ENCODE data around the gene CERCAM. TPM values are rescaled to one million over a fixed set of nuclear protein-coding genes. Genes with fewer than 3 reads are reported as not detected.
A peak's percentile ranks its signal among the peaks of the same experiment; 100 is the strongest.
"Not testable (repeated sequence)": the region's sequence is repeated elsewhere in the genome, so short reads cannot be mapped to it uniquely, and the experiment has no call there.

CERCAM gene
- total and polyA plus RNA-seq, 7 donors, result 4.2 to 28.5 (median 18.2) TPM

GRCh38 chr9:128435611-128436010 lies 15.0 kb downstream of the CERCAM start:
- no peak for DNase-seq
- intact Hi-C loops (cut with DNase I), result no loop called here
- TF ChIP-seq CTCF (IDR thresholded peaks at IDR 0.05) (no peak), POLR2AphosphoS5 (IDR thresholded peaks at IDR 0.05) (no peak), EP300 (IDR thresholded peaks at IDR 0.05) (no peak), POLR2A (IDR thresholded peaks at IDR 0.05) (no peak)
- WGBS, 2 donors, result 91 to 93% methylated on average over 18 of the region's 18 CpGs
- H3K4me3 ChIP-seq, result no peak overlapping the region
- no peaks in the 10 kb centered on the region for H3K9me3 ChIP-seq
- H3K4me1 ChIP-seq, result peaks cover 0 to 8% (median 3%) of the 10 kb centered on the region in 4 donors
- no peaks in the 10 kb centered on the region for H3K27me3 ChIP-seq
- H3K36me3 ChIP-seq, result peaks cover 0 to 10% (median 0%) of the 10 kb centered on the region in 4 donors
- H3K27ac ChIP-seq, result no peak overlapping the region

GRCh38 chr9:128438343-128439109 lies 17.9 kb downstream of the CERCAM start:
- no peaks in the 10 kb centered on the region for H3K27me3 ChIP-seq
- DNase-seq, result peak; percentile 93
- no peak overlapping the region for H3K27ac ChIP-seq
- WGBS, 2 donors, result 28 to 34% methylated on average over 12 of the region's 12 CpGs
- H3K9me3 ChIP-seq, result no peaks in the 10 kb centered on the region
- intact Hi-C loops (cut with DNase I), result loop anchor here (2.0 kb wide), 1 partner anchor 18 kb away; the partner anchor contains the start of gene ODF2
- peaks cover 0 to 8% (median 3%) of the 10 kb centered on the region in 4 donors for H3K4me1 ChIP-seq
- no peak overlapping the region for H3K4me3 ChIP-seq
- no peaks in the 10 kb centered on the region for H3K36me3 ChIP-seq
- TF ChIP-seq POLR2AphosphoS5 (IDR thresholded peaks at IDR 0.05), result peak in 3 of 4 donors; percentile 13 to 66 (median 64)
- no peak for TF ChIP-seq EP300 (IDR thresholded peaks at IDR 0.05)
- TF ChIP-seq CTCF (IDR thresholded peaks at IDR 0.05), result peak; percentile 82 to 94 (median 90)
- TF ChIP-seq POLR2A (IDR thresholded peaks at IDR 0.05), result no peak

- Histone ChIP-seq H3K4me3 (no peak overlapping the region), H3K36me3 (no peaks in the 10 kb centered on the region), H3K27me3 (no peaks in the 10 kb centered on the region), H3K4me1 (peaks cover 0 to 8% (median 3%) of the 10 kb centered on the region in 4 donors), H3K9me3 (no peaks in the 10 kb centered on the region), H3K27ac (no peak overlapping the region)
- no peak for DNase-seq
- TF ChIP-seq CTCF (IDR thresholded peaks at IDR 0.05), result no peak
- no peak for TF ChIP-seq EP300 (IDR thresholded peaks at IDR 0.05)
- no peak for TF ChIP-seq POLR2A (IDR thresholded peaks at IDR 0.05)
- TF ChIP-seq POLR2AphosphoS5 (IDR thresholded peaks at IDR 0.05), result no peak
- WGBS, 2 donors, result 85 to 90% methylated on average over 7 of the region's 7 CpGs
- intact Hi-C loops (cut with DNase I), result loop anchor here (2.0 kb wide), 1 partner anchor 18 kb away; the partner anchor contains the start of gene ODF2
Observed at GRCh38 chr9:128439273-128439672, 18.6 kb downstream of the CERCAM start.

GRCh38 chr9:128442150-128442549 lies 21.5 kb downstream of the CERCAM start:
- Histone ChIP-seq H3K9me3 (no peaks in the 10 kb centered on the region), H3K4me1 (peaks cover 0 to 8% (median 3%) of the 10 kb centered on the region in 4 donors), H3K27ac (no peak overlapping the region), H3K36me3 (no peaks in the 10 kb centered on the region), H3K27me3 (no peaks in the 10 kb centered on the region), H3K4me3 (no peak overlapping the region)
- TF ChIP-seq POLR2A (IDR thresholded peaks at IDR 0.05) (no peak), POLR2AphosphoS5 (IDR thresholded peaks at IDR 0.05) (no peak), CTCF (IDR thresholded peaks at IDR 0.05) (no peak), EP300 (IDR thresholded peaks at IDR 0.05) (no peak)
- intact Hi-C loops (cut with DNase I), result no loop called here
- WGBS, 2 donors, result 52 to 53% methylated on average over 6 of the region's 6 CpGs
- no peak for DNase-seq

- H3K27ac ChIP-seq, H3K27me3 ChIP-seq: not testable (repeated sequence)
- 94 to 95% methylated on average over 5 of the region's 5 CpGs for WGBS, 2 donors
Observed at GRCh38 chr9:128446505-128446904, 25.8 kb downstream of the CERCAM start.

More at GRCh38 chr9:128446505-128446904, 25.8 kb downstream of the CERCAM start:
- H3K4me3 ChIP-seq; H3K36me3 ChIP-seq; H3K9me3 ChIP-seq; H3K4me1 ChIP-seq; DNase-seq; intact Hi-C loops (cut with DNase I): not testable (repeated sequence)

Data from sigmoid colon (tissue), 7 donors.